ENCODE results near the gene ALDH8A1.
"Not testable (repeated sequence)": the region's sequence is repeated elsewhere in the genome, so short reads cannot be mapped to it uniquely, and the experiment has no call there.

The ALDH8A1 gene

GRCh38 chr6:134898575-134898974, 51.3 kb downstream of the ALDH8A1 start:
- Histone ChIP-seq H3K27me3 (ENCODE audit: insufficient read depth, low read length) (no peaks in the 10 kb centered on the region), H4K20me1 (ENCODE audit: insufficient read depth, low read length) (no peaks in the 10 kb centered on the region), H3K4me2 (ENCODE audit: low read length) (no peak overlapping the region), H3K27ac (ENCODE audit: low read depth, low read length, poor library complexity, severe bottlenecking) (no peak overlapping the region), H3K9ac (ENCODE audit: low read length) (no peak overlapping the region), H3K79me2 (ENCODE audit: insufficient read depth, low read length) (no peaks in the 10 kb centered on the region), H3F3A (ENCODE audit: insufficient read depth, low read length) (no peaks in the 10 kb centered on the region), H3K4me3 (ENCODE audit: low read depth, low read length, poor library complexity, severe bottlenecking) (no peak overlapping the region), H3K9me3 (ENCODE audit: low read length) (no peaks in the 10 kb centered on the region), H3K4me1 (ENCODE audit: insufficient read depth, low read length, severe bottlenecking) (no peaks in the 10 kb centered on the region), H2AFZ (ENCODE audit: low read length) (no peak overlapping the region), H3K36me3 (ENCODE audit: insufficient read depth, low read length) (no peaks in the 10 kb centered on the region), H3K9me2 (ENCODE audit: low read depth, low read length) (no peaks in the 10 kb centered on the region)
- no peak for TF ChIP-seq EZH2 (IDR thresholded peaks at IDR 0.05; ENCODE audit: borderline replicate concordance, low read length)
- TF ChIP-seq, protein P1, sequence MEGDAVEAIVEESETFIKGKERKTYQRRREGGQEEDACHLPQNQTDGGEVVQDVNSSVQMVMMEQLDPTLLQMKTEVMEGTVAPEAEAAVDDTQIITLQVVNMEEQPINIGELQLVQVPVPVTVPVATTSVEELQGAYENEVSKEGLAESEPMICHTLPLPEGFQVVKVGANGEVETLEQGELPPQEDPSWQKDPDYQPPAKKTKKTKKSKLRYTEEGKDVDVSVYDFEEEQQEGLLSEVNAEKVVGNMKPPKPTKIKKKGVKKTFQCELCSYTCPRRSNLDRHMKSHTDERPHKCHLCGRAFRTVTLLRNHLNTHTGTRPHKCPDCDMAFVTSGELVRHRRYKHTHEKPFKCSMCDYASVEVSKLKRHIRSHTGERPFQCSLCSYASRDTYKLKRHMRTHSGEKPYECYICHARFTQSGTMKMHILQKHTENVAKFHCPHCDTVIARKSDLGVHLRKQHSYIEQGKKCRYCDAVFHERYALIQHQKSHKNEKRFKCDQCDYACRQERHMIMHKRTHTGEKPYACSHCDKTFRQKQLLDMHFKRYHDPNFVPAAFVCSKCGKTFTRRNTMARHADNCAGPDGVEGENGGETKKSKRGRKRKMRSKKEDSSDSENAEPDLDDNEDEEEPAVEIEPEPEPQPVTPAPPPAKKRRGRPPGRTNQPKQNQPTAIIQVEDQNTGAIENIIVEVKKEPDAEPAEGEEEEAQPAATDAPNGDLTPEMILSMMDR (IDR thresholded peaks at IDR 0.05; ENCODE audit: low read length): no peak

DNA sequence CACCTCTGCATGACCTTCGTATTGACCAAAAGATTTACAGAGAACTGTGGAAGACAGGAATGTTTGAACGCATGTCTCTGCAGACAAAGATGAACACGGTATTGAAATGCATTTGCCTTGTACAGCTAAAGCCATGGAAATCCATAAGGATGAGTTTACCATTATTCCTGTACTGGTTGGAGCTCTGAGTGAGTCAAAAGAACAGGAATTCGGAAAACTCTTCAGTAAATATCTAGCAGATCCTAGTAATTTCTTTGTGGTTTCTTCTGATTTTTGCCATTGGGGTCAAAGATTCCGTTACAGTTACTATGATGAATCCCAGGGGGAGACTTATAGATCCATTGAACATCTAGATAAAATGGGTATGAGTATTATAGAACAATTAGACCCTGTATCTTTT, 51.7 kb downstream of the ALDH8A1 start:
- H3K4me2 ChIP-seq (ENCODE audit: low read length); H3K4me3 ChIP-seq (ENCODE audit: low read depth, low read length, poor library complexity, severe bottlenecking); H3K9me2 ChIP-seq (ENCODE audit: low read depth, low read length); H3K27ac ChIP-seq (ENCODE audit: low read depth, low read length, poor library complexity, severe bottlenecking); H3F3A ChIP-seq (ENCODE audit: insufficient read depth, low read length); H3K27me3 ChIP-seq (ENCODE audit: insufficient read depth, low read length); H3K79me2 ChIP-seq (ENCODE audit: insufficient read depth, low read length); H3K4me1 ChIP-seq (ENCODE audit: insufficient read depth, low read length, severe bottlenecking); H3K36me3 ChIP-seq (ENCODE audit: insufficient read depth, low read length); H3K9me3 ChIP-seq (ENCODE audit: low read length); H4K20me1 ChIP-seq (ENCODE audit: insufficient read depth, low read length); H3K9ac ChIP-seq (ENCODE audit: low read length); H2AFZ ChIP-seq (ENCODE audit: low read length): not testable (repeated sequence)

DNA sequence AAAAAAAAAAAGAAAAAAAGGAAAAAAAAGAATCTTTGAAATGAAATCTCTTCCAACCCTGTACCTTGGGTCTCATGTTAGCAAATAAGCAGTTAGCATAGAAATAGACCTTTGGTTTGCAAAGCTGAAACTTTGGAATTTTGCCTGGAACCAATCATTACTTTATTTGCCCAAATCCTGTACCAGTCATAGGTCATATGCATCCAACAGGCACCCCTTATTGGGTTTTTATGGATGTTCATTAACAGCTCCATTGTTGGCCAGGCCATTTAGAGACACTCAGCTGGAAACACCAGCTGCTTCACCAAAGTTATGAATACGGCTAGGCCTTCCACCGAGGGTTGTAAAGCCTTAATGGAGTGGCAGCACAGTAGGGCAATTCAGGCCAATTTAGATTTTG, 53.0 kb downstream of the ALDH8A1 start:
- Histone ChIP-seq H2AFZ (ENCODE audit: low read length) (no peak overlapping the region), H3K9me3 (ENCODE audit: low read length) (no peaks in the 10 kb centered on the region)
- TF ChIP-seq EZH2 (IDR thresholded peaks at IDR 0.05; ENCODE audit: borderline replicate concordance, low read length): no peak
- TF ChIP-seq, protein P1 (IDR thresholded peaks at IDR 0.05; ENCODE audit: low read length): no peak

DNA sequence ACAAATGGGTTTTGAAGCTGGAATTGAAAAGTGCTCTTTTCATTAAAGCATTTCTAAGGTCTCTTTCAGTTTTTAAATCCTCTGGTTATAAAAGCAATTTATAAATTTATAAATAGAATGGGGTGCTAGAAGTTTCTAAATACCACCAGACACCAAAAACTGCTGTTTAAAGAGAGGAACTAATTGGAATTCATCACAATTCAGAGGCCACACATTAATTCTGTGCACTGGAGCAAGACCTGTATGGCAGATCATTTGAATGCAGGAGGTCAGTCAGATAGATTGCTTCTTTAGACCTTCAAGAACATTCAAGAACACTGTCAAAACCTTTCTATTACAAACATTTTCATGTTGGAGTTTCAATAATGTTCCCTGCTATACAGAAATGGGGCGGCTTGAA, 55.1 kb downstream of the ALDH8A1 start:
- Histone ChIP-seq H3F3A (ENCODE audit: insufficient read depth, low read length) (no peaks in the 10 kb centered on the region), H3K4me2 (ENCODE audit: low read length) (no peak overlapping the region), H3K4me3 (ENCODE audit: low read depth, low read length, poor library complexity, severe bottlenecking) (no peak overlapping the region), H3K4me1 (ENCODE audit: insufficient read depth, low read length, severe bottlenecking) (no peaks in the 10 kb centered on the region), H4K20me1 (ENCODE audit: insufficient read depth, low read length) (no peaks in the 10 kb centered on the region), H3K27ac (ENCODE audit: low read depth, low read length, poor library complexity, severe bottlenecking) (no peak overlapping the region), H3K9me3 (ENCODE audit: low read length) (no peaks in the 10 kb centered on the region), H3K9ac (ENCODE audit: low read length) (no peak overlapping the region), H2AFZ (ENCODE audit: low read length) (no peak overlapping the region), H3K79me2 (ENCODE audit: insufficient read depth, low read length) (no peaks in the 10 kb centered on the region), H3K9me2 (ENCODE audit: low read depth, low read length) (no peaks in the 10 kb centered on the region), H3K36me3 (ENCODE audit: insufficient read depth, low read length) (no peaks in the 10 kb centered on the region), H3K27me3 (ENCODE audit: insufficient read depth, low read length) (peaks cover 13% of the 10 kb centered on the region; the same call in 1 of the 2 replicates)
- TF ChIP-seq EZH2 (IDR thresholded peaks at IDR 0.05; ENCODE audit: borderline replicate concordance, low read length): no peak
- TF ChIP-seq, protein P1 (IDR thresholded peaks at IDR 0.05; ENCODE audit: low read length): no peak

More for the DNA sequence above, 53.0 kb downstream of the ALDH8A1 start:
- H3K9ac ChIP-seq (ENCODE audit: low read length): no peak overlapping the region
- no peaks in the 10 kb centered on the region for H3K9me2 ChIP-seq (ENCODE audit: low read depth, low read length)
- no peaks in the 10 kb centered on the region for H3K4me1 ChIP-seq (ENCODE audit: insufficient read depth, low read length, severe bottlenecking)
- H3K36me3 ChIP-seq (ENCODE audit: insufficient read depth, low read length): no peaks in the 10 kb centered on the region
- no peak overlapping the region for H3K4me3 ChIP-seq (ENCODE audit: low read depth, low read length, poor library complexity, severe bottlenecking)
- no peak overlapping the region for H3K27ac ChIP-seq (ENCODE audit: low read depth, low read length, poor library complexity, severe bottlenecking)
- H3K27me3 ChIP-seq (ENCODE audit: insufficient read depth, low read length): peaks cover 8% of the 10 kb centered on the region; the same call in 1 of the 2 replicates
- H3K79me2 ChIP-seq (ENCODE audit: insufficient read depth, low read length): no peaks in the 10 kb centered on the region
- no peak overlapping the region for H3K4me2 ChIP-seq (ENCODE audit: low read length)
- H3F3A ChIP-seq (ENCODE audit: insufficient read depth, low read length): no peaks in the 10 kb centered on the region
- no peaks in the 10 kb centered on the region for H4K20me1 ChIP-seq (ENCODE audit: insufficient read depth, low read length)
